Stimulated activated naive CD8-positive, alpha-beta T cell treated with anti-CD3 and anti-CD28 coated beads, Interleukin-15, Interleukin-2, amounts not matched to agents 100 ng/mL and 50 ng/mL, for 24 hours (primary cell): Measurements from ENCODE around the gene P2RX7.
"Not testable (repeated sequence)": the region's sequence is repeated elsewhere in the genome, so short reads cannot be mapped to it uniquely, and the experiment has no call there.

Source experiments
- H3K27ac Mint-ChIP-seq: one replicate; pipeline ENCODE4 v1.8.0; 2021; ENCODE audit warnings: mild to moderate bottlenecking, mixed read lengths
- H3K27me3 Mint-ChIP-seq: one replicate; pipeline ENCODE4 v1.8.0; 2021; ENCODE audit warnings: mixed read lengths
- H3K36me3 Mint-ChIP-seq: one replicate; pipeline ENCODE4 v1.8.0; 2021; ENCODE audit warnings: low read depth, mixed read lengths
- H3K4me1 Mint-ChIP-seq: one replicate; pipeline ENCODE4 v1.8.0; 2021; ENCODE audit warnings: low read depth, mixed read lengths
- H3K4me3 Mint-ChIP-seq: one replicate; pipeline ENCODE4 v1.8.0; 2021; ENCODE audit warnings: mild to moderate bottlenecking, mixed read lengths
- H3K9me3 Mint-ChIP-seq: one replicate; pipeline ENCODE4 v1.8.0; 2021; ENCODE audit warnings: mixed read lengths

The P2RX7 gene

DNA sequence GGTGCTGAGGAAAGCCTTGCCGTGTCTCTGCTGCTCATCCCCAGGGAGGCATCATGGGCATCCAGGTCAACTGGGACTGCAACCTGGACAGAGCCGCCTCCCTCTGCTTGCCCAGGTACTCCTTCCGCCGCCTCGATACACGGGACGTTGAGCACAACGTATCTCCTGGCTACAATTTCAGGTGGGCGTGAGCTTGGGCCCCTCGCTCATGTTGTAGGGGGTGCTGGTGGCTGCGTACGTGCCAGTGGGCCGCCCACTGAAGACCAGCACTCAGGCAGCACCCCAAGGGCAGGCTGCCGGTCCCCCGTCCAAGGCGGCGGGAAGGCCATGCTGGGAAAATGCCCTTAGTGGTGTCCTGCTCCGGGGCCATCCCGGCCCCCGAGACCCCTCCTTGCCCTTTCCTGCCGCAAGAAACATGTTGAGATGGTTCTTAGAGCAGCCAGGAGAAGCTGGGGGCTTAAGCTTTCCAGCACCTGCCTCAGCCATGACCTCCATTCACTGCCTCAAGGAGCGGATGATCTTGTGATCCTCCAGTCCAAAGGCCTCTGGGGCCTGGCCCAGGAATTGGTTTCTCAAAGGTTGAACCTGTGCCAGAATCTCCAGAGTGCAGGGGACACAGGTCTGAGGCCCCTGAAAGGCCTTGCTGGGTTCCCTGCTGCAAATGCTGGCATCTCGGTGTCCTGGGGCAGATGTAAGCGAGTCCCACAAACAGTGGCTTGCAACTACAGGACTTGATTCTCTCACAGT, 96.4 kb downstream of the P2RX7 start:
- H3K4me1 Mint-ChIP-seq, result peaks cover 21% of the 10 kb centered on the region
- peaks cover 23% of the 10 kb centered on the region for H3K36me3 Mint-ChIP-seq
- H3K4me3 Mint-ChIP-seq, result no peak overlapping the region
- H3K9me3 Mint-ChIP-seq, result no peaks in the 10 kb centered on the region
- no peak overlapping the region for H3K27ac Mint-ChIP-seq
- H3K27me3 Mint-ChIP-seq, result no peaks in the 10 kb centered on the region

DNA sequence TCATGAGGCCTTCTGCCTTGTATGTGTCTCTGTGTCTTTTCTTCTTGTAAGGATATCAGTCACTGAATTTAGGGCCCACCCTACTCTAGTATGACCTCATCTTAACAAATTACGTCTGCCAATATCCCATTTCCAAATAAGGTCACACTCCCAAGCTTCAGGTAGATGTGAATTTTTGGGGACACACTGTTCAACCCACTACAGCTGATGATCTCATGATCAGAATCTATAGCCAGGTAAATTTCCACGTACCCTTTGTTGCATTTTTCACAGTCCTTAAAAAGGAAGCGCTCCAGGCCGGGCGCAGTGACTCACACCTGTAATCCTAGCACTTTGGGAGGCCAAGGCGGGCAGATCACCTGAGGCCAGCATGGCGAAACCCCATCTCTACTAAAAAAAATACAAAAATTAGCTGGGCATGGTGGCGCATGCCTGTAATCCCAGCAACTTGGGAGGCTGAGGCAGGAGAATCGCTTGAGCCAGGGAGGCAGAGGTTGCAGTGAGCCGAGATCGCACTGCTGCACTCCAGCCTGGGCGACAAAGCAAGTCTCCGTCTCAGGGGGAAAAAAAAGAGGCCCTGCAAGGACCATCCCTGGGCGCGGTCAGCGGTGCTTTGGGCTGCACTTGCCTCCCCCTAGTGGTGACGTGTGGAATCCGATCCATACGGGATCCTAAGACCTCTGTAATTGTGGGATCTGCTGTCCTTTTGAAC, 97.3 kb downstream of the P2RX7 start:
- peaks cover 12% of the 10 kb centered on the region for H3K4me1 Mint-ChIP-seq
- not testable (repeated sequence) for H3K9me3 Mint-ChIP-seq, H3K27ac Mint-ChIP-seq, H3K27me3 Mint-ChIP-seq, H3K4me3 Mint-ChIP-seq
- H3K36me3 Mint-ChIP-seq, result peaks cover 27% of the 10 kb centered on the region

DNA sequence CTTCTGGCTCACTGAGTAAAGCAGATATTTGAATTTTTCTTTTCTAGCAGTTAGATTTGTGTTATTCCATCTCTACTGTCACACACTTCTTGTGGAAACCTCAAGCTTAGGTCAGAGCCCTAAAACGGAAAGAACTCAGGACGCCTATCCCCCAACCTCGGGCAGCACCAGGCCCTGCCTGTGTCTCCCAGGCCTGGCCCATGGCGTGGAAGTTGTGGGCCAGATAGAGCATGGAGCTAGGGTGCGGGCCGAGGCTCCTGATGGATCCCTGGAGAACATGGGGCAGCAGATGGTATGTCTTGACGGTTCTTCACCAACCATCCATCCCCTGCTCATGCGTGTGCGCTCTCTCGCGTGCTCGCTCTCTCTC, 97.8 kb downstream of the P2RX7 start:
- Mint-ChIP-seq H3K36me3 (peaks cover 27% of the 10 kb centered on the region), H3K4me1 (peaks cover 10% of the 10 kb centered on the region), H3K4me3 (no peak overlapping the region), H3K27ac (no peak overlapping the region), H3K9me3 (no peaks in the 10 kb centered on the region), H3K27me3 (no peaks in the 10 kb centered on the region)

DNA sequence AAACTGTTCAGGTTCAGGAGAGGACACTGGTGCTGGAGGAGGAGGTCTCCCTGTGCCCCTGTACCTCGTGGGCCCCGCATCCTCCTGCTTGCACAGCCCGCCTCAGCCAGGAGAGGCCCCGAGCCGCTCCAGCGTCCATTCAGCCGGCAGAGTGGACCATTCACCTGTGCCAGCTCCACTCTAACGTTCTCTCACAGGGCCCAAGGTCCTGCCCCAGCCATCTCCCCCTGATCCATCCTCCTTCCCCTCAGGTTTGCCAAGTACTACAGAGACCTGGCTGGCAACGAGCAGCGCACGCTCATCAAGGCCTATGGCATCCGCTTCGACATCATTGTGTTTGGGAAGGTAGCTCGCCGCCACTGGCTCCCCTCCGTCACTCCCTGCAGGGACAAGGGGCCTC, 99.5 kb downstream of the P2RX7 start:
- Mint-ChIP-seq H3K4me3 (no peak overlapping the region), H3K4me1 (no peaks in the 10 kb centered on the region)

GRCh38 chr12:121232977-121233627, 100.4 kb downstream of the P2RX7 start:
- Mint-ChIP-seq H3K4me1 (no peaks in the 10 kb centered on the region), H3K27ac (no peak overlapping the region), H3K36me3 (peaks cover 38% of the 10 kb centered on the region), H3K27me3 (no peaks in the 10 kb centered on the region), H3K9me3 (no peaks in the 10 kb centered on the region), H3K4me3 (no peak overlapping the region)

More for the DNA sequence above, 99.5 kb downstream of the P2RX7 start:
- no peaks in the 10 kb centered on the region for H3K9me3 Mint-ChIP-seq
- H3K27ac Mint-ChIP-seq, result no peak overlapping the region
- H3K36me3 Mint-ChIP-seq, result peaks cover 30% of the 10 kb centered on the region
- no peaks in the 10 kb centered on the region for H3K27me3 Mint-ChIP-seq

GRCh38 chr12:121233628-121234020, 100.9 kb downstream of the P2RX7 start:
- Mint-ChIP-seq H3K4me3 (no peak overlapping the region), H3K36me3 (peaks cover 37% of the 10 kb centered on the region), H3K4me1 (no peaks in the 10 kb centered on the region), H3K27ac (no peak overlapping the region), H3K27me3 (no peaks in the 10 kb centered on the region), H3K9me3 (no peaks in the 10 kb centered on the region)

- peaks cover 41% of the 10 kb centered on the region for H3K36me3 Mint-ChIP-seq
- no peak overlapping the region for H3K4me3 Mint-ChIP-seq
- H3K4me1 Mint-ChIP-seq, result peaks cover 28% of the 10 kb centered on the region
- H3K27me3 Mint-ChIP-seq, result no peaks in the 10 kb centered on the region
- H3K9me3 Mint-ChIP-seq, result no peaks in the 10 kb centered on the region
- H3K27ac Mint-ChIP-seq, result no peak overlapping the region
These were observed 104.1 kb downstream of the P2RX7 start for GRCh38 chr12:121236776-121237175.

DNA sequence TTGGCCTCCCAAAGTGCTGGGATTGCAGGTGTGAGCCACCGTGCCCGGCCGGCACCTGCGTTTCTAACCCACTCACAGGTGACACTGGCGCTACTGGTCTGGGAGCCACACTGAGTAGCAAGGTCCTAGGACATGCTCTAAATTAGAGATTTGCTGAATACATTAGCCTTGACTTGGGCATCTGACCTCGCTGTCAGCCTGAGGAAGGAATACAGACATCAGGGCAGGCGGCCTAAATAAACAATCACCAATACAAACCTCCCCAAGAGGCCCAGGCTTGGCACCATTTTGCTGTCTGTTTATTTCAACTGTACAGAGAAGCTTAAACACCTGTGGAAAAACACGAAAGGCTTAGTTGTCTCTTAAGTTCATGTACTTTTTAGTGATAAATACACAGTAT, 104.7 kb downstream of the P2RX7 start:
- Mint-ChIP-seq H3K4me1 (peaks cover 31% of the 10 kb centered on the region), H3K4me3 (no peak overlapping the region), H3K27ac (no peak overlapping the region), H3K27me3 (no peaks in the 10 kb centered on the region), H3K36me3 (peaks cover 41% of the 10 kb centered on the region), H3K9me3 (no peaks in the 10 kb centered on the region)
